Activated CD8-positive, alpha-beta memory T cell treated with anti-CD3 and anti-CD28 coated beads for 1 hour (primary cell): ENCODE measurements around the gene DPPA3.
"Not testable (repeated sequence)": the region's sequence is repeated elsewhere in the genome, so short reads cannot be mapped to it uniquely, and the experiment has no call there.

Experiments used
- DNase-seq, 2 donors: peaks; one replicate each; pipeline ENCODE4 v3.0.0-alpha.2; 2020; ENCODE audit warnings: low read depth in 1 of 2; ENCODE audit errors: extremely low read depth in 1 of 2

DPPA3 gene

DNA sequence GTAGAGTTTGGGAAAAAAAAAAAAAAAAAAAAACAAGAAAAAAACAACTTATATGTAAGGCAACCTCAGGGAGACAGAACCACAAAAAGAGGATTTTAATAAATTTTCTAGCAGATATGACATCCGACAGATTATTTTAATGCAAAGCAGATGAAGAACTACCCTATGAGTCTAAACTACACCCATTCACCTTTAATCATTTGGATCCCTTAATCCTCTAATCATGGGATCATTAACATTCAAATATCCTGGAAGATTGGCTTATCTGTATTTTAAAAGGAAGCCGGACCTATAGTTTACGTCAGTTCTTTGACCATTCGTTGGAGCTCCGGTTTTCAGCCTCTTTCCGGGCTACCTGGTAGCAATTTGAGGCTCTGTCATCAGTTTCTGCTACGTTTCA, at the start of gene DPPA3:
TSS of gene DPPA3 (plus strand) at position 301 of the 400 bp plus-strand sequence. CDS start 138 bp downstream, outside the sequence.
- DNase-seq: no peak

DNA sequence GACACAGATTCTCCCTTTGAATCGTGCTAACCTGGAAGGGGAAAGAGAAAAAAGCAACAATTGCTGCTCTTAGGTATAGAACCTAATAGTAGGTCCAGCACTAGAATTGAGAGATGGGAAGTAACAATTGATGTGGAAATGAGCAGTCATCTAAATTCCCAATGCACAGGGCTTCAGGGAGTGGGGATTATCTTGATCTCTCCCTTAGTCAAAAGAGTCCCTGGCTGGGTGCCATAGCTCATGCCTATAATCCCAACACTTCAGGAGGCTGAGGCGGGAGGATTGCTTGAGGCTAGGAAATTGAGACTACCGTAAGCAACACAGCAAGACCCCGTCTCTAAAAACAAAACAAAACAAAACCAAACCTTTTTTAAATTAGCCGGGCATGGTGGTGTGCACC, 49.5 kb upstream of the DPPA3 start:
- no peak for DNase-seq

DNA sequence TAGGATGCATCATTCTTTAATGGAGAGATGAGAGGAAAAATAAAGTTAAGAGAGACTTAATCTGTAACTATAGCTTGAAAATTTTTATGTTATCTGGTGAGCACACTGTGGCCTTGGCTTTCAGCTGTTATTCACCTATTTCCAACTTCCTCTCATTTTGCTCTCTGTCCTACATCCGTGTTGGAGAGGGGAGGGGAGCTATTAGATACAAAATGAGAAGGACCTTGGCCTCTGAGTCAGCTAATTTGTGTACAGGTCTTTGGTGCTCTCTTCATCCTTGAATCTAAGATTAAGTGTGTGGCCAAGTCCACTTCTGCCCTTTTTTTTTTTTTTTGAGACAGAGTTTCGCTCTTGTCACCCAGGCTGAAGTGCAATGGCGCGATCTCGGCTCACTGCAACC, 44.6 kb upstream of the DPPA3 start:
- no peak for DNase-seq

DNA sequence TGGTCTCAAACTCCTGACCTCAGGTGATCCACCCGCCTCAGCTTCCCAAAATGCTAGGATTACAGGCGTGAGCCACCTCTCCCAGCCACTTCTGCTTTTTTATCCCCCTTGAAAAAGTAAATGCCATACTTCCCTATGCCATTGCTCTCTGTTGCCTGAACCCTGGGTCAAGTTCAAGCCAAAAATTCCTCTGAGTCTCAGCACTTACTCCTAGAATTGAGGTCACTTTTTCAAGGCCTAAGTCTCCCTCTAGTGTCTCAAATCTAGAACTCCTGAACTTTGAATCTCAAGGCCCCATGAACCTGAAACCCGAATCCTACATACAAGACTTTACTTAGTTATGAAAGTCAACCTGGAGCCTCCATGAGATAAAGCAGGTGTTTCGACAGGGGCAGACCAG, 44.1 kb upstream of the DPPA3 start:
- no peak for DNase-seq

DNA sequence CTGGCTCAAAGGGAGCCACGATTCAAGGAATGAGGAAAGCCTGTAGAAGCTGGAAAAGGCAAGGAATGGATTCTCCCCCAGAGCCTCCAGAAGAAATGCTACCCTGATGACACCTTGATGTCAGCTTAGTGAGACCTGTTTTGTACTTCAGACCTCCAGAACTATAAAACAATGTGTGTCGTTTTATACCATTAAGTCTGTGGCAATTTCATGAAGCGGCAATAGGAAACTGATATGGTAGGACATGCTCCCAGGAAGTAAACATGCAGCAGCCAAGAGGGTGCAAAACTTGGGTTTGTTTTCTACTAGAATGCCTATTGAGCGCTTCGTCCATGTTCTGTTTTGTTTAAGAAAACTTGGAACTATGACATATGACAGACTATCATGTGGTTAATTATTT, 43.1 kb upstream of the DPPA3 start:
- DNase-seq: no peak

DNA sequence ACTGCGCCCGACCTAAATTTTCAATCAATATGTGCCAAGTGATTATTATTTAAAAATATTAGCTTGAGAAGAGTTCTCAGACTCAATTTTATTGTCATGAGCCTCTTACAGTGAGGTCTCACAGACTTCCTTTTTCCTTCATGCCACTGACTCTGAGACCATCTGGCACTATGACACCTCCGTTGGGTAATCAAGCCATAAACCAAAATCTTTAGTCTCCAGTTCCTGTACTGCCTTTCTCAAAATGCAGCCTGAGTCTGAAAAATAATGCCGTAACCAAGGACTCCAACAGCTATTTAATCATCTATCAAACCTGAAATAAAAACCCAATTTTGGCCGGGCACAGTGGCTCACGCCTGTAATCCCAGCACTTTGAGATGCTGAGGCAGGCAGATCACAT, 35.8 kb upstream of the DPPA3 start:
- DNase-seq: not testable (repeated sequence)

DNA sequence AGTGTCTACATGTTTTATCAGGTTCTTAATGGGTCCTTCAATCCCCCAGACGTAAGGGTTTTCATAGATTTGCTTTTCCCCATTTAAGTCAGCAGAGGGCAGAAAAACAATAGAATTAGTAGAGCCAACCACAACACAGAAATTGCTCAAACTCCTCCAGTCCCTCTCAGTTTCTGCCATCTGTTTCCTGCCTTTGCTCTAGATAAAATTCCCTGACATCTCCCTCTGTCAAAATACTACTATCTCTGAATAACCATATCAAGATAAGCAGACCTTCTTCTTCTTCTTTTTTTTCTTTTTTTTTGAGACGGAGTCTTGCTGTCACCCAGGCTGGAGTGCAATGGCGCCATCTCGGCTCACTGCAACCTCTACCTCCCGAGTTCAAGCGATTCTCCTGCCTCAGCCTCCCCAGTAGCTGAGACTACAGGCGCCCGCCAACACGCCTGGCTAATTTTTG, 33.8 kb upstream of the DPPA3 start:
- DNase-seq: not testable (repeated sequence)

DNA sequence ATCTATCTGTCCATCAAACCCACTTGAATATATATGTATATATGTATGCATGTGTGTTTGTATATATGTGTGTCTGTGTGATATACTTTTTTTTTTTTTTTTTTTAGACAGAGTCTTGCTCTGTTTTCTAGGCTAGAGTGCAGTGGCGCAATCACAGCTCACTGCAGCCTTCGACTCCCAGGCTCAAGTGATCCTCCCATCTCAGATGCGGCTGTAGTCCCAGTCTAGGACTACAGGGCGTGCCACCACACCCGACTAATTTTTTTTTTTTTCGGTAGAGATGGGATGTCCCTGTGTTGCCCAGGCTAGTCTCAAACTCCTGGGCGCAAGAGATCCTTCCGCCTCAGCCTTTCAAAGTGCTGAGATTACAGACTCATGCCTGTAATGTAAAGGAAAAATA, 32.5 kb upstream of the DPPA3 start:
- no peak for DNase-seq

DNA sequence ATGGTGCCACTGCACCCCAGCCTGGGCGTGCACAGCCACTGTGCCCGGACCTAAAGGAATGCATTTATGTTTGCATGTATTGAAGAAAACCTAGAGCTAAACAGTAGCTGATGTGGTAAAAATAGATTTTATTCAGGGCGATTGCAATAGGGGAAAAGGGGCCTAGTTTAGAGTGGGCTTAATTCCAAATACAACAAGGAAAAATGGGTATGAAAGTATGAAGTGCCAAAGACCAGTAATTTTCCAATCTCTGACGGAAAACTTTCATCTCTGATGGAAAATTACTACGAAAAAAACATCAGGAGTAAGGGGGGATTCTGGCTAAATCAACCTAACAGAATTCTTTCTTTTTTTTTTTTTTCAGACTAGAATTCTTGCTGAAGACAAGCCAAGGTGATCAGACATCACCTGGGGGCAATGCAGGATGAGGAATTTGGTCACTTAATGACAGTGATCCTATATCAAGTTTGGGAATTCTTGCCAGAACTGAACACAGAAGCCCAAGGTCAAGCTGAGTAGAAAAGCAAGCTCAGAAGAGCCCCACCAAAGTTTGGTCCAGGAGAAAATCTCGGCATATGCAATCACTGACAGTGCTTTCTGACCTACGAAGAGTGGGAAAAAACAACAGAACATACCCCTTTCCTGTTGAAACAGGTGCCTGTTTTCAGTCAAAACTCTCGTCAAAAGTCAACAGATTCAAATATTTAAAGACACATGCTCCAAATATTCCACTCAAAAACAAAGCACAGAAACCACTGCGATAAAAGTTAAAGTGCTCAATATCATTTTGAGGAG, 31.8 kb upstream of the DPPA3 start:
- no peak for DNase-seq

DNA sequence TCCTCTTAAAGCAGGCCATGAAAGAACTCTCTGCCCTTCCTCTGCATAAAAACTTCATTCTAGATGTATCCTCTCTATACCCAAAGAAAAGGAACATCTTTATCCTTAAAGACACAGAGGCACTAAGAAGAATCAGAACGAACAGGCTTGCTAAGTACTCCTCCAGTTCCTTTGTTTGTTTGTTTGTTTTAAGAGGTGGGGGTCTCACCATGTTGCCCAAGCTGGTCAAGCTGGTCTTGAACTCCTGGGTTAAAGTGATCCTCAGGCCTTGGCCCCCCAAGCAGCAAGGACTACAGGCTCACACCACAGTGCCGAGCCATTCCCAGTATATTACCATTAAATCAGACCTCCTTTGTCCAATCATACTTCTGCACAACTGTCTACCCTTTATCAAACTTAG, 29.7 kb upstream of the DPPA3 start:
- DNase-seq: no peak

DNA sequence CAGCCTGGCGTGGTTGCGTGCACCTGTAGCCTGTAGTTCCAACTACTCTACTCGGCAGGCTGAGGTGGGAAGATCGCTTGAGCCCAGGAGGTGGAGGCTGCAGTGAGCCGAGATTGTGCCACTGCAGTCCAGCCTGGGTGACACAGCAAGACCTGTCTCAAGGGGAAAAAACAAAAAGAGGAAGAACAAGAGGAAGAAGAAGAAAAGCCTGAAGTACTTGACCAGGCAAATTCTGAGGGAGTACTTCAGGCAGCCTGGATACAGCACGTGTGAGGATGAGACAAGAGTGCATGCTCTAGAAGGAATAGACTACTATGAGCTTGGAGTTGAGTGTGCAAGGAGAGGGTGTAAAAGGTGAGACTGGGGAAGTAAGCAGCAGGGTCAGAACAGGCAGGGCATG, 17.4 kb upstream of the DPPA3 start:
- no peak for DNase-seq

DNA sequence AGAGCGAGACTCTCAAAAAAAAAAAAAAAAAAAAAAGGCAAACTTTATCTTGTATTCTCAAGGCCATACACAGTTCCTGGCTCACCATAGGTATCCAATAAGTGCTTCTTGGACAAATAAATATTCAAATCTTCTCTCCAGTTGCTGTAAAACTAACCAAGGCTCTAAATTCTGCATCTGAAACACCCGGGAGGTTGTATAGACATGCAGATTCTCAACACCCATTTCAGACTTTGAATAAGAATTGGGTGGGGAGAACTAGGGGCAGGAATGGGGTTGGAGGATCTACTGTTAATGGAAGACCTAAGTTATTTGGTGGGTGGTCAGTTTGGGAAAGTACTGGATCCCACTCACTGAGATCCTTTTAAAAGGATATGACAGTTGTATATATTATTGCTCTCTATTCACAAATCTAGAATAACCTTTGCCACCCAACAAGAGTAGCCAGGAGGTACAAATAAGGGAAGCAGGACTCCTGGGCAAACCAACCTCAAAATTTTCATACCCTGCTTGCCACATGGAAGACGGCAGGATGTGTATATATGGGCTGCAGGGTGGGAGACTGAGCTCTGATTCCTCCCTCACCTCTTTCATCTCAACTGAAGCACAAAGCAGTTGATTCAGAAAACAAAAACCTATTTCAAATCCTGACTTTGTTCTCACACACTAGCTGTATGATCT, 16.5 kb upstream of the DPPA3 start:
- no peak for DNase-seq

DNA sequence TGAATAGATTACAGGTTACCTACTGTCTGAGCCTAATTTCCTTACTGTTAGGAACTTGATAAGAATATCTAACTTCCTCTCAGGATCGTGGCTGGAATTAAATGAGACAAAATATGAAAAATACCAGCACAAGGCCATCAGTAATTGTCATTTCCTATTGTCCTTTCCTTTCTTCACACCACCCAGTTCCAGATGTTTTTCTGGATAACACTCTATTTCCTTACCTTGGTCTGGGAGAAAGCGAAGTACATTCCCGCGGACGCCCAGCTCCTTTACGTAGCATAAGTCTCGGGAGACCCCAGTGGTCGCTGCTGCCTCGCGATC, 16.0 kb upstream of the DPPA3 start:
- no peak for DNase-seq

DNA sequence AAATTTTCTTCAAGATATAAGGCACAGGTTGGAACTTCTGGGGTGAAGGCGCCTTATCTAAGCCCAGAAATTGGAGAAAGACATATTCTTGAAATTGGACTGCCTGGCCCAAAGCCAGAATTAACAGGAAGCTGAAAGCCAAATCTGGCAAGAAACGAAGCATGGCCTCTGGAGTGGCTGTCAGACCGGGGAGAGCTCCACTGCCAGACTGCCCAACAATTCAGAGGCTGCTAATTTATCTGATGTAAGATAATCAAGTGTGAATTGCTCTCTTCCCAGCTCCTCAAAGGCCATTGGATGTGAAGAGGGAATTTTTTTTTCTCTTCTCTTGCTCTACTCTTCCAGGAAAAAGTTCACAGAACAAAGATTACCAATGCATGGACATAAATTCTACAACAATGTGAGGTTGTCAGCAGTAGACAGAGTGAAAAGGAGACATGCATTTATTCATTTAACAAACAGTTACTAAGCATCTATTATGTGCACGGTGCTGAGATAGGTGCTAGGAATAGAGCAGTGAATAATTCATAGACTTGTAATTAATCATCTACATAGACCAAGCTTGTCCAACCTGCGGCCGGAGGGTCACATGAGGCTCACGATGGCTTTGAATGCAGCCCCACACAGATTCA, 15.6 kb upstream of the DPPA3 start, which contains the start of gene GDF3:
TSS of gene GDF3 (minus strand) at position 210 of the 632 bp plus-strand sequence. CDS start at position 163, 47 bp downstream.
- DNase-seq: no peak

DNA sequence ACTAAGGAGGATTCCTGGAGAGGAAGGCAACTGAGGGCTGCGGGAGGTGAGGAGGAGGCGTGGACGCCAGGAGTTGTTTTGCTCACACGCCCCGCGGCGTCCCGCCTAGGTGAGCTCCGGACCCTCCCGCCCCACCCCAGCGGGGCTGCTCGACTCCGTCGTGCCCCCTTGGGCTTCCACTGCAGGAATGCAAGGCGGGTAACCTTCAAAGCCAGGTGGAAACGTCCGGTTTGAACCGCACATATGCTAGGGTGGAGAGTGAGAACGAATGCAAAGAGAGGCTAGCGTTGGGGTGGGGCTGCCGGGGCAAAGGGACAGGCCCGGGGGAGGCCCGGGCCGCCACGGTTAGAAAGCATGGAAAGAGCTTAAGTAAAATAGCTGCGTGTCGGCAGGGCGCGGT, 5.4 kb upstream of the DPPA3 start:
- no peak for DNase-seq

DNA sequence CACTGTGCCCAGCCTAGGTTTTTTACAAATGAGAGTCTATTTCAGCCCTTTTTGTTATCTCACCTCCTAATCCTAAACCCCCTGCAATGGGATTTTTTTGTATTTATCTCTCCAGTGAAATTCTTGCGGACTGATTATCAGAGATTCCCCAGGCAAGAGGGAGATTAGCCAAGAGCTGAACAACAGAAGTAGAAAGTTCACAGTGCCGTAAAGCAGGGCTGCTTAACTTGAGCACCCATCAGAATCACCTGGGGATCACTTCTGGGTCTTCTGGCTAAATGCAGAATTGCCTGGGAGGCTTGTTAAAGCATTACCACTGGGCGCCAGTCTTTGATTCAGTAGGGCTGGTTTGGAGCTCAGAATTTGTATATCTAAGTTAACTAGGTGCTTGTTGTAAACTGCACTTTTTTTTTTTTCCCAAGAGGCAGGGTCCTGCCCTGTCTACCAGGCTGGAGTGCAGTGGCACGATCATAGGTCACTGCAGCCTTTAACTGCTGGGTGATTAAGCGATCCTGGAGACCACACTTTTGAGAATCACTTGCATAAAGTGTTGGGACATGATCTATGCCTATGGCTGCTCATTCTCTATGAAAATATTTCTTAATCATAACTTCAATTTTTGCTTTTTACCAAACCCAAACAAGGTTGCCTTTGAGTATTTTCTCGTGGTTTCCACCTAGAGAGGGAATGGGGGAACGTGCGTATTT, 1.1 kb upstream of the DPPA3 start:
- DNase-seq: no peak

DNA sequence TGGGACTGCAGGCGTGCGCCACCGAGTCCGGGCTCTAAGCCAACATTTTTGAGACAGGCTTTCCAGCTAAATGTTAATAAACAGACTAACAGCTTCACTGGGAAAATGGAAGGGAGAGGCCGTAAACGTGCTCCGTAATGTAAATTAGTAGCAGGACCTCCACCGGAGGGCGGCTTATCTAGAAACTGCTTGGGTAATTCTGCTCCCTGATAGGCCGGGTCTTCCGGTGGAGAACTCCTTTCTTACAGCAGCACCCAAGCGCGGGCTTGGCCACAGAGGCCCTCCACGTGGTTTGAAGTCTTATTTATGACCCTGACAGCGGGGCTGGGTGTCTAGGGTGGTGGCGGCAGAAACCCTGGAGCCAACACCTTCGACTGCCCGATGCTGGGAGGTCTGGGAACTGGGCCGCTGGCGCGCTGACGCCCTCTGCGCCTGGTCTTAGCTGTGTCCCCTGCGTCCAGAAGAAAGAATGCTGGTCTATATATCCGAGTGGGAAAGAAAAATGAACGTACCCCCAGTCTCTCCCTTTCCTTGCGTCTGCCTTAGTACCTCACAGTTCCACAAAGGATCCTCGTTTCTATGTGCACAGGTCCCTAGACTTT, 1.7 kb downstream of the DPPA3 start:
- no peak for DNase-seq

DNA sequence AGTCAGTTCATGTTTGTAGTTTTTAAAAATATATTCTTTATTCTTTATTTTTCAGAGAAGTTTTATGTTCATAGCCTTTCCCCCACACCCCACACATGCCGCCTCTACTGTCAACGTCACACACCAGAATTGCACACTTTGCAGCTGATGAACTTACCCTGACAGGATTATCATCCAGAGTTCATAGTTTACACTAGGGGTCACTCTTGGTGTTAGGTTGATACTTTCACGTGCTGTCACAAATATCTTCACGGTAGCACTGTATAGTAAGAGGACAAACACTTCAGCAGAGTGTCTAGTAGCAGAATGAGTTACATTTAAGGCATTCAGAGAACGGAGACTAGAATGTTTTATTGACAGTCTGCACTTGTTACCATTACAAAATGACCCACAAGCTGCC, 5.1 kb downstream of the DPPA3 start:
- DNase-seq: no peak

DNA sequence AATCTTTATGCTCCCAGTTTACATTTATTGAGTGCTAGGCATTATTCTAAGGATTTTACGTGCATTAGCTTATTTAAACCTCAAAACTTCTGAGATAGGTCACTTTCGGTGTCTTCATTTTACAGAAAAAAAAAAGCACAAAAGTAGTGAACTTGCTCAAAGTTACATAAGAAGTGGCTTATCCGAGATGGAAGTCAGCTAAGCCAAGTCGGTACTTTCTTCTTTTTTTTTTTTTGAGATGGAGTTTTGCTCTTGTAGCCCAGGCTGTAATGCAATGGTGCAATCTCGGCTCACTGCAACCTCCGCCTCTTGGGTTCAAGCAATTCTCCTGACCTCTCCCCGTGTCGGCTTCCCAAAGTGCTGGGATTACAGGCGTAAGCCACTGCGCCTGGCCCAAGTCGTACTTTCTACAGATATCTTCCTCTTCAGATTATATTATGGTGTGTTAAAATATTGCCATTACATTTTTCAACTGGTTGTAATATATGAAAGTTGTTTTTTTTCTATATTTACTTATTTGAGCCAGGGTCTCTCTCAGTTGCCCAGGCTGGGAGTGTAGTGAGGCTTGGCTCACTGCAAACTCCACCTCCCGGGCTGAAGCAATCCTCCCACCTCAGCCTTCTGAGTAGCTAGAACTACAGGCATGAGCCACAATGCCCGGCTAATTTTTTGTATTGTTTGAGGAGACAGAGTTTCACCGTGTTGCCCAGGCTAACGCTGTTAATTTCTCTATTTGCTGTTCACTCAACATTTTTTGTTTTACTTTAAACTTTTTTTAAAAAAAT, 8.9 kb downstream of the DPPA3 start:
- no peak for DNase-seq

DNA sequence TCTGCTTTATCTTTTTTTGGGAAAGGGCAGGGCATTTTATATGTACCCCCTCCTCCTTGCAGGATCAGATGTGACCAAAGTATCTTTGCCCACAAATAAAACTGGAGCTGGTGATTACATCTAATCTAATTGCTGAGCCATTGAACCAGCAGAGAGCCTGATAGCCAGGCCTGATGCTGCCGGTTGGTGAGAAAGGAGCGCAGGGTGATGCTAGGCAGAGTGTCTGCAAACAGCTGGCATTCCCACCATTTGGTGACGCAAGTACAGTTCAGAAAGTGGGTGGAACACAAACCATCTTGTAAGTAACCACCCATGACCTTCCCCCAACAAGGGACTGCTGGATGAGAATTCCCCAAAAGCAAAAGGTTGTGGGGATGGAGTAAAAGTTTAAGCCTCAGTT, 12.7 kb downstream of the DPPA3 start:
- DNase-seq: no peak
